ENCODE measurements around the gene FGFRL1. TPM values are rescaled to one million over a fixed set of nuclear protein-coding genes. Genes with fewer than 3 reads are reported as not detected.

Gene FGFRL1
- total and polyA plus RNA-seq, 2 experiments from 2014 or later, result 28.1 to 34.0 TPM

- Histone ChIP-seq H3K36me3 (replicated peaks; ENCODE audit: insufficient read depth, low read depth) (no peaks in the 10 kb centered on the region), H3K27me3 (no peaks in the 10 kb centered on the region), H2AFZ (no peak overlapping the region), H3K9me2 (replicated peaks; ENCODE audit: insufficient read depth) (no peaks in the 10 kb centered on the region), H3K4me3 (no peak overlapping the region), H3K9me3 (ENCODE audit: low read depth) (no peaks in the 10 kb centered on the region), H3K27ac (no peak overlapping the region), H3K4me2 (no peak overlapping the region), H3K4me1 (ENCODE audit: insufficient read depth) (peaks cover 15% of the 10 kb centered on the region), H4K20me1 (ENCODE audit: insufficient read depth, poor library complexity, severe bottlenecking) (no peaks in the 10 kb centered on the region), H3K79me2 (peaks cover 13% of the 10 kb centered on the region)
- TF ChIP-seq CTCF (IDR thresholded peaks at IDR 0.05; ENCODE audit: poor library complexity) (no peak), EZH2 (IDR thresholded peaks at IDR 0.05; ENCODE audit: borderline replicate concordance) (no peak), EZH2phosphoT487 (IDR thresholded peaks at IDR 0.05; ENCODE audit: low read depth, severe bottlenecking, unreplicated experiment) (no peak)
- WGBS (ENCODE audit: low lambda C conversion rate, missing lambda C conversion rate), result 93% methylated on average over 23 of the region's 23 CpGs
- no peak for DNase-seq (ENCODE audit: low spot score)
These were observed 42.6 kb upstream of the FGFRL1 start for GRCh38 chr4:968621-969394.

GRCh38 chr4:970046-970745 lies 41.2 kb upstream of the FGFRL1 start:
- no peak overlapping the region for H3K27ac ChIP-seq
- H3K9me3 ChIP-seq (ENCODE audit: low read depth), result no peaks in the 10 kb centered on the region
- no peaks in the 10 kb centered on the region for H3K36me3 ChIP-seq (replicated peaks; ENCODE audit: insufficient read depth, low read depth)
- no peaks in the 10 kb centered on the region for H3K9me2 ChIP-seq (replicated peaks; ENCODE audit: insufficient read depth)
- 93% methylated on average over 24 of the region's 25 CpGs for WGBS (ENCODE audit: low lambda C conversion rate, missing lambda C conversion rate)
- no peaks in the 10 kb centered on the region for H3K27me3 ChIP-seq
- H2AFZ ChIP-seq, result no peak overlapping the region
- no peak overlapping the region for H3K4me3 ChIP-seq
- no peak overlapping the region for H3K4me2 ChIP-seq
- no peaks in the 10 kb centered on the region for H4K20me1 ChIP-seq (ENCODE audit: insufficient read depth, poor library complexity, severe bottlenecking)
- peaks cover 15% of the 10 kb centered on the region for H3K4me1 ChIP-seq (ENCODE audit: insufficient read depth)
- peaks cover 13% of the 10 kb centered on the region for H3K79me2 ChIP-seq
- TF ChIP-seq CTCF (IDR thresholded peaks at IDR 0.05; ENCODE audit: poor library complexity), result no peak
- TF ChIP-seq EZH2 (IDR thresholded peaks at IDR 0.05; ENCODE audit: borderline replicate concordance), result no peak
- TF ChIP-seq EZH2phosphoT487 (IDR thresholded peaks at IDR 0.05; ENCODE audit: low read depth, severe bottlenecking, unreplicated experiment), result no peak
- DNase-seq (ENCODE audit: low spot score), result no peak

GRCh38 chr4:970854-971520 lies 40.4 kb upstream of the FGFRL1 start:
- no peaks in the 10 kb centered on the region for H3K9me2 ChIP-seq (replicated peaks; ENCODE audit: insufficient read depth)
- 86% methylated on average over 17 of the region's 17 CpGs for WGBS (ENCODE audit: low lambda C conversion rate, missing lambda C conversion rate)
- no peak overlapping the region for H2AFZ ChIP-seq
- H4K20me1 ChIP-seq (ENCODE audit: insufficient read depth, poor library complexity, severe bottlenecking), result no peaks in the 10 kb centered on the region
- H3K79me2 ChIP-seq, result peaks cover 13% of the 10 kb centered on the region
- H3K4me1 ChIP-seq (ENCODE audit: insufficient read depth), result peaks cover 15% of the 10 kb centered on the region
- H3K27ac ChIP-seq, result no peak overlapping the region
- TF ChIP-seq EZH2 (IDR thresholded peaks at IDR 0.05; ENCODE audit: borderline replicate concordance) (no peak), EZH2phosphoT487 (IDR thresholded peaks at IDR 0.05; ENCODE audit: low read depth, severe bottlenecking, unreplicated experiment) (no peak), CTCF (IDR thresholded peaks at IDR 0.05; ENCODE audit: poor library complexity) (no peak)
- H3K27me3 ChIP-seq, result no peaks in the 10 kb centered on the region
- no peak for DNase-seq (ENCODE audit: low spot score)
- no peak overlapping the region for H3K4me3 ChIP-seq
- no peaks in the 10 kb centered on the region for H3K36me3 ChIP-seq (replicated peaks; ENCODE audit: insufficient read depth, low read depth)
- H3K9me3 ChIP-seq (ENCODE audit: low read depth), result no peaks in the 10 kb centered on the region
- H3K4me2 ChIP-seq, result peak overlapping the region; percentile 99
